SJSA1 (cell line): ENCODE results near the gene ARHGAP8. TPM values are rescaled to one million over a fixed set of nuclear protein-coding genes. Genes with fewer than 3 reads are reported as not detected.
"Not testable (repeated sequence)": the region's sequence is repeated elsewhere in the genome, so short reads cannot be mapped to it uniquely, and the experiment has no call there.

Experiments used
- DNase-seq, 2 experiments: peaks; one replicate each; pipeline ENCODE4 v3.0.0-alpha.2; 2015 to 2020; ENCODE audit warnings: low spot score in 2 of 2, low read depth in 1 of 2
- H3K27ac ChIP-seq: fragments of 250-450 bp; sonication (Bioruptor Pico); 2 replicates; pipeline ENCODE4 v1.5.1; 2020; ENCODE audit warnings: mild to moderate bottlenecking, moderate library complexity
- H3K27me3 ChIP-seq: fragments of 250-450 bp; sonication (Bioruptor Pico); replicated peaks from 2 replicates; pipeline ENCODE4 v1.5.1; 2020; ENCODE audit warnings: mild to moderate bottlenecking, moderate library complexity
- H3K36me3 ChIP-seq: fragments of 250-450 bp; sonication (Bioruptor Pico); 2 replicates; pipeline ENCODE4 v1.5.1; 2020; ENCODE audit warnings: mild to moderate bottlenecking
- H3K4me1 ChIP-seq: fragments of 250-450 bp; sonication (Bioruptor Pico); replicated peaks from 2 replicates; pipeline ENCODE4 v1.6.1; 2021; ENCODE audit warnings: mild to moderate bottlenecking
- H3K4me3 ChIP-seq: fragments of 250-450 bp; sonication (Bioruptor Pico); 2 replicates; pipeline ENCODE4 v1.5.1; 2020; ENCODE audit warnings: mild to moderate bottlenecking
- H3K9me3 ChIP-seq: fragments of 250-450 bp; sonication (Bioruptor Pico); replicated peaks from 2 replicates; pipeline ENCODE4 v1.5.1; 2020; ENCODE audit warnings: mild to moderate bottlenecking
- total RNA-seq: library from RNA; depleted of rRNA; stranded (reverse); fragments of >200 nt; shearing (Covaris generic); gene quantifications from 2 replicates; pipeline ENCODE4 v1.2.3, GENCODE V29; 2014; rRNA removed

The ARHGAP8 gene
- total RNA-seq, 1 experiment from 2014 or later: not detected

- not testable (repeated sequence) for H3K4me1 ChIP-seq, H3K4me3 ChIP-seq, H3K27me3 ChIP-seq, H3K36me3 ChIP-seq, DNase-seq, H3K27ac ChIP-seq
- H3K9me3 ChIP-seq: peaks cover 12% of the 10 kb centered on the region
Measured at GRCh38 chr22:44904492-44905152, 152.2 kb downstream of the ARHGAP8 start.

- Histone ChIP-seq H3K4me1 (no peaks in the 10 kb centered on the region), H3K27ac (no peak overlapping the region), H3K9me3 (peaks cover 6% of the 10 kb centered on the region), H3K27me3 (no peaks in the 10 kb centered on the region; the same call in 1 of the 2 replicates), H3K36me3 (no peaks in the 10 kb centered on the region), H3K4me3 (no peak overlapping the region)
- no peak for DNase-seq
Measured at GRCh38 chr22:44906248-44906936, 154.0 kb downstream of the ARHGAP8 start.

- H3K9me3 ChIP-seq: no peaks in the 10 kb centered on the region; the same call in 1 of the 2 replicates
- H3K36me3 ChIP-seq: no peaks in the 10 kb centered on the region
- H3K4me3 ChIP-seq: no peak overlapping the region
- DNase-seq: no peak
- H3K27ac ChIP-seq: no peak overlapping the region
- no peaks in the 10 kb centered on the region for H3K4me1 ChIP-seq
- no peaks in the 10 kb centered on the region; the same call in 1 of the 2 replicates for H3K27me3 ChIP-seq
Measured at GRCh38 chr22:44906999-44907644, 154.7 kb downstream of the ARHGAP8 start.

- H3K9me3 ChIP-seq: no peaks in the 10 kb centered on the region
- H3K27ac ChIP-seq: no peak overlapping the region
- H3K36me3 ChIP-seq: no peaks in the 10 kb centered on the region
- no peaks in the 10 kb centered on the region for H3K4me1 ChIP-seq
- H3K27me3 ChIP-seq: no peaks in the 10 kb centered on the region; the same call in 1 of the 2 replicates
- H3K4me3 ChIP-seq: no peak overlapping the region
- DNase-seq: no peak
Measured at GRCh38 chr22:44907765-44908737, 155.7 kb downstream of the ARHGAP8 start.

- H3K27ac ChIP-seq: no peak overlapping the region
- no peaks in the 10 kb centered on the region; the same call in 1 of the 2 replicates for H3K27me3 ChIP-seq
- no peak overlapping the region for H3K4me3 ChIP-seq
- DNase-seq: no peak
- no peaks in the 10 kb centered on the region for H3K9me3 ChIP-seq
- H3K4me1 ChIP-seq: no peaks in the 10 kb centered on the region
- H3K36me3 ChIP-seq: no peaks in the 10 kb centered on the region
Measured at GRCh38 chr22:44909241-44909640, 156.9 kb downstream of the ARHGAP8 start.

Other genes starting within 250 kb of the ARHGAP8 start
- gene PRR5, start 50.4 kb upstream of the ARHGAP8 start, total RNA-seq: 6.1 and 13.7 TPM in 2 replicates